NT2/D1 (cell line): ENCODE results near the gene EFNA4.

ENCODE experiments used
- YY1 ChIP-seq: IDR thresholded peaks from 2 replicates; pipeline ENCODE4 v1.6.1; 2011; ENCODE audit not compliant: insufficient read length, insufficient read depth
- ZNF274 ChIP-seq: IDR thresholded peaks from 2 replicates; pipeline ENCODE4 v1.6.1; 2011; ENCODE audit warnings: mild to moderate bottlenecking, low read depth, low read length

DNA sequence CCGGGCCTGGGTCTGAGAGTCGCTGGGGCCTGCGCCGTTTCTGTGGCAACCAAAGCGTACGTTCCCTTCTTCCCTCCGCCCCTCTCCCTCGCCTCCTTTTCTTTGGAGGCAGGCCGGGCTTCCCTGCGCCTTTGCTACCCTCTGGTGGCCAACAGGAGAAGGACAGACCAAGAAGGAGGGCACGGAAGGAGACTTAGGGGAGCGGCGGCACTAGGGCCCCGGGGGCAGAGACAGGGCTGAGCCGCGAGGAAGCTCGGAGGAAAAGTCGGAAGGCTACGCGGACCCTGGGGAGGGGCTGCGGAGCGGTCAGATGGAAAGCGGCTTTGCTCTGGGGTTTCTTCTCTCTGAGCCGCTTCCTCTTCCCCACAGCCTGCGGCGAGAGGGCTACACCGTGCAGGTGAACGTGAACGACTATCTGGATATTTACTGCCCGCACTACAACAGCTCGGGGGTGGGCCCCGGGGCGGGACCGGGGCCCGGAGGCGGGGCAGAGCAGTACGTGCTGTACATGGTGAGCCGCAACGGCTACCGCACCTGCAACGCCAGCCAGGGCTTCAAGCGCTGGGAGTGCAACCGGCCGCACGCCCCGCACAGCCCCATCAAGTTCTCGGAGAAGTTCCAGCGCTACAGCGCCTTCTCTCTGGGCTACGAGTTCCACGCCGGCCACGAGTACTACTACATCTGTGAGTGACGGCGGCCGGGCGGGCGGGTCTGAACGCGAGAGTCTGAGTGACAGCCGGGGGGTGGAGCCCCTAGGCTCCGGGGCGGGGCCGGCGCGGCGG lies 21.4 kb downstream of the EFNA4 start:
- TF ChIP-seq YY1 = no peak
- TF ChIP-seq ZNF274 = no peak
